22Rv1 (cell line): ENCODE data around the gene PRKACB.

Experiments used
- CTCF ChIP-seq: fragments of 450-650 bp; IDR thresholded peaks from 2 replicates; pipeline ENCODE4 v1.5.1; 2017; ENCODE audit warnings: mild to moderate bottlenecking
- ZFX ChIP-seq: fragments of 450-650 bp; IDR thresholded peaks from 2 replicates; pipeline ENCODE4 v1.6.1; 2017; ENCODE audit warnings: antibody characterized with exemption, borderline replicate concordance

- TF ChIP-seq CTCF: no peak
- TF ChIP-seq ZFX: no peak
Observed at GRCh38 chr1:84259376-84259775, 115.3 kb downstream of the PRKACB start.
